HG03139 (cell line): ENCODE data around the gene CA12.

Experiments
- ATAC-seq: cut with Tn5 transposase; IDR thresholded peaks from one replicate; pipeline ENCODE4 v1.9.1; 2021; ENCODE audit not compliant: unreplicated experiment

Gene CA12

GRCh38 chr15:63312286-63312685 lies 69.4 kb downstream of the CA12 start:
- ATAC-seq: no peak

GRCh38 chr15:63310646-63311045 lies 71.0 kb downstream of the CA12 start:
- ATAC-seq: no peak

- ATAC-seq: no peak
Measured at GRCh38 chr15:63308947-63309346, 72.7 kb downstream of the CA12 start.

- no peak for ATAC-seq
Measured at GRCh38 chr15:63308491-63308890, 73.2 kb downstream of the CA12 start.

GRCh38 chr15:63306492-63307073 lies 75.1 kb downstream of the CA12 start:
- ATAC-seq: no peak

- ATAC-seq: no peak
Measured at GRCh38 chr15:63305260-63305659, 76.4 kb downstream of the CA12 start.

GRCh38 chr15:63301088-63301487 lies 80.6 kb downstream of the CA12 start:
- ATAC-seq: no peak

GRCh38 chr15:63299943-63300575 lies 81.6 kb downstream of the CA12 start:
- ATAC-seq: no peak

- ATAC-seq: no peak
Measured at GRCh38 chr15:63296195-63296594, 85.5 kb downstream of the CA12 start.

GRCh38 chr15:63295341-63295740 lies 86.3 kb downstream of the CA12 start:
- no peak for ATAC-seq

GRCh38 chr15:63294359-63294758 lies 87.3 kb downstream of the CA12 start:
- no peak for ATAC-seq

GRCh38 chr15:63292771-63293170 lies 88.9 kb downstream of the CA12 start:
- no peak for ATAC-seq

- ATAC-seq: no peak
Measured at GRCh38 chr15:63292241-63292640, 89.4 kb downstream of the CA12 start.

- no peak for ATAC-seq
Measured at GRCh38 chr15:63291507-63291906, 90.1 kb downstream of the CA12 start.

GRCh38 chr15:63288778-63289378 lies 92.8 kb downstream of the CA12 start:
- no peak for ATAC-seq

- ATAC-seq: no peak
Measured at GRCh38 chr15:63288342-63288741, 93.3 kb downstream of the CA12 start.

GRCh38 chr15:63287109-63287508 lies 94.5 kb downstream of the CA12 start:
- ATAC-seq: no peak

- ATAC-seq: no peak
Measured at GRCh38 chr15:63284335-63284734, 97.3 kb downstream of the CA12 start.

GRCh38 chr15:63283126-63283525 lies 98.5 kb downstream of the CA12 start:
- no peak for ATAC-seq

GRCh38 chr15:63277893-63278456 lies 103.7 kb downstream of the CA12 start:
- peak; percentile 10 for ATAC-seq

- peak; percentile 75 for ATAC-seq
Measured at GRCh38 chr15:63277038-63277892, 104.4 kb downstream of the CA12 start, which contains the start of gene APH1B. Gene APH1B (plus strand): TSS chr15:63277605. CDS start chr15:63277624, 19 bp downstream.
